HCT116 (cell line): ENCODE results near the gene HPN.

Source experiments
- ATF3 ChIP-seq: IDR thresholded peaks from 2 replicates; pipeline ENCODE4 v1.6.1; 2012
- CEBPB ChIP-seq: IDR thresholded peaks from 2 replicates; pipeline ENCODE4 v1.6.1; 2012; ENCODE audit warnings: low read depth
- EZH2 ChIP-seq: fragments of 200-600 bp; sonication (generic); IDR thresholded peaks from 2 replicates; pipeline ENCODE4 v1.6.1; 2017; ENCODE audit warnings: antibody characterized with exemption, mixed run types
- POLR2A ChIP-seq: IDR thresholded peaks from 2 replicates; pipeline ENCODE4 v1.7.0; 2011; ENCODE audit warnings: borderline replicate concordance; ENCODE audit not compliant: insufficient read depth, insufficient read length; ENCODE audit errors: extremely low read depth
- POLR2AphosphoS5 ChIP-seq: IDR thresholded peaks from 2 replicates; pipeline ENCODE4 v1.6.1; 2011; ENCODE audit warnings: mild to moderate bottlenecking, low read depth, low read length, moderate library complexity
- SP1 ChIP-seq: IDR thresholded peaks from 2 replicates; pipeline ENCODE4 v1.6.1; 2012; ENCODE audit warnings: low read depth
- TCF7L2 ChIP-seq: IDR thresholded peaks from 2 replicates; pipeline ENCODE4 v1.7.0; 2011; ENCODE audit warnings: borderline replicate concordance, inconsistent platforms; ENCODE audit not compliant: insufficient read depth, insufficient read length; ENCODE audit errors: extremely low read depth
- YY1 ChIP-seq: IDR thresholded peaks from 2 replicates; pipeline ENCODE4 v1.6.1; 2011; ENCODE audit warnings: low read length, low read depth, moderate library complexity, mild to moderate bottlenecking; ENCODE audit not compliant: insufficient replicate concordance; ENCODE audit errors: extremely low read depth
- TF ChIP-seq, protein P1 (sequence below): IDR thresholded peaks from 2 replicates; pipeline ENCODE4 v1.6.1; 2012
- TF ChIP-seq, protein P2 (sequence below), 3 experiments: fragments of 200-600 bp in 1 of 3; sonication (generic) in 1 of 3; IDR thresholded peaks in 2 of 3; conservative IDR thresholded peaks in 1 of 3; 2 replicates each; pipeline ENCODE4 v1.5.1; 2012 to 2017; ENCODE audit warnings: low read depth in 2 of 3, low read length in 2 of 3, antibody characterized with exemption in 1 of 3, borderline replicate concordance in 1 of 3, control low read depth in 1 of 3, mild to moderate bottlenecking in 1 of 3, mixed read lengths in 1 of 3, mixed run types in 1 of 3, moderate library complexity in 1 of 3; ENCODE audit not compliant: insufficient read depth in 1 of 3

GRCh38 chr19:35059799-35060091, 18.2 kb downstream of the HPN start:
- TF ChIP-seq, protein P1, sequence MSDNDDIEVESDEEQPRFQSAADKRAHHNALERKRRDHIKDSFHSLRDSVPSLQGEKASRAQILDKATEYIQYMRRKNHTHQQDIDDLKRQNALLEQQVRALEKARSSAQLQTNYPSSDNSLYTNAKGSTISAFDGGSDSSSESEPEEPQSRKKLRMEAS, result no peak
- no peak for TF ChIP-seq SP1
- TF ChIP-seq EZH2, result no peak
- no peak for TF ChIP-seq ATF3
- TF ChIP-seq YY1, result no peak
- TF ChIP-seq CEBPB, result no peak
- TF ChIP-seq, protein P2, sequence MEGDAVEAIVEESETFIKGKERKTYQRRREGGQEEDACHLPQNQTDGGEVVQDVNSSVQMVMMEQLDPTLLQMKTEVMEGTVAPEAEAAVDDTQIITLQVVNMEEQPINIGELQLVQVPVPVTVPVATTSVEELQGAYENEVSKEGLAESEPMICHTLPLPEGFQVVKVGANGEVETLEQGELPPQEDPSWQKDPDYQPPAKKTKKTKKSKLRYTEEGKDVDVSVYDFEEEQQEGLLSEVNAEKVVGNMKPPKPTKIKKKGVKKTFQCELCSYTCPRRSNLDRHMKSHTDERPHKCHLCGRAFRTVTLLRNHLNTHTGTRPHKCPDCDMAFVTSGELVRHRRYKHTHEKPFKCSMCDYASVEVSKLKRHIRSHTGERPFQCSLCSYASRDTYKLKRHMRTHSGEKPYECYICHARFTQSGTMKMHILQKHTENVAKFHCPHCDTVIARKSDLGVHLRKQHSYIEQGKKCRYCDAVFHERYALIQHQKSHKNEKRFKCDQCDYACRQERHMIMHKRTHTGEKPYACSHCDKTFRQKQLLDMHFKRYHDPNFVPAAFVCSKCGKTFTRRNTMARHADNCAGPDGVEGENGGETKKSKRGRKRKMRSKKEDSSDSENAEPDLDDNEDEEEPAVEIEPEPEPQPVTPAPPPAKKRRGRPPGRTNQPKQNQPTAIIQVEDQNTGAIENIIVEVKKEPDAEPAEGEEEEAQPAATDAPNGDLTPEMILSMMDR (IDR thresholded peaks at IDR 0.05 in 2 of 3, conservative IDR thresholded peaks at IDR 0.05 in 1 of 3; ENCODE audit: borderline replicate concordance in 1 of 3, insufficient read depth in 1 of 3, low read depth in 2 of 3, low read length in 2 of 3), result no peak
- TF ChIP-seq POLR2AphosphoS5, result no peak
- TF ChIP-seq POLR2A, result no peak
- no peak for TF ChIP-seq TCF7L2
